NAMALWA (cell line): Measurements from ENCODE around the gene FRRS1.

Experiments
- DNase-seq: peaks from one replicate; pipeline ENCODE4 v3.0.0-alpha.2; 2015; ENCODE audit warnings: low spot score

Gene FRRS1

DNA sequence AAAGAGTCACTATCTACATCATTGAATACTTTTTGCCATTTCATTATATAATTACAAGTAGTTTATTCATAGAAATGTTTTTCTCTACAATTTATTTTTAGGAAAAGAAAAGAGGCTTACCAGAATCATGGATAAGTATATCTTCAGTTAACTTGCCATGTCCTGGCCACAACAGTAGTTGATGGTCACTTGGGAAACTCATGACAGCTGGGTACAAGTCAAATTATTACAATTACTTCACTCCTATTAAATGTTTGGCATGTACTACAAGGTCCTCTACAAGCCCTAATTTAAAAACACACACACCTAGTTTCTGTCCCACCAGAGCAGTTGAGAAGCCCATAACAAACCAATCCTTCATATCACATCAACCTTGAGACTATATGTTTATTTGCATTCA is 91.1 kb downstream of the FRRS1 start:
- DNase-seq, result no peak

- DNase-seq, result no peak
Measured at GRCh38 chr1:99674115-99675064, 92.0 kb downstream of the FRRS1 start.

GRCh38 chr1:99673315-99673714 is 93.1 kb downstream of the FRRS1 start:
- no peak for DNase-seq

GRCh38 chr1:99672530-99673213 is 93.8 kb downstream of the FRRS1 start:
- DNase-seq, result no peak

GRCh38 chr1:99672038-99672437 is 94.4 kb downstream of the FRRS1 start:
- DNase-seq, result no peak

DNA sequence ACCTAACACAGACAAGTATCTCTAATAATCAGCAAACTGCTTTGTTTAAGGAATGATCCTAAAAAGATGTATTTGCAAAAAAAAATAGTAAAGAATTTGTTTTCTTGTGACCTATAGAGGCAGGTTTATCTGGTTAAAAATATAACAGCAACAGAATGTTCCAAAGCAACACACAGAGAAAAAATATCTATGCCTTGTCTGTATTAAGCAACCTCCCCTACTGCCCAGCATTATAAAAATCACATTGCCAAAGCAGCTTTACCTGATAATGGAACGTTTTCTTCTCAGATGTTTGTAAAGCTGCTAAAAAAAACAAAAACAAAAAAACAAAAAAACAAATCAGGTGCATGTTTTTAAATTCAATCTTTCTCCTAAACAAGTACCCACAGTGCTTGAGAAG is 95.9 kb downstream of the FRRS1 start:
- no peak for DNase-seq

DNA sequence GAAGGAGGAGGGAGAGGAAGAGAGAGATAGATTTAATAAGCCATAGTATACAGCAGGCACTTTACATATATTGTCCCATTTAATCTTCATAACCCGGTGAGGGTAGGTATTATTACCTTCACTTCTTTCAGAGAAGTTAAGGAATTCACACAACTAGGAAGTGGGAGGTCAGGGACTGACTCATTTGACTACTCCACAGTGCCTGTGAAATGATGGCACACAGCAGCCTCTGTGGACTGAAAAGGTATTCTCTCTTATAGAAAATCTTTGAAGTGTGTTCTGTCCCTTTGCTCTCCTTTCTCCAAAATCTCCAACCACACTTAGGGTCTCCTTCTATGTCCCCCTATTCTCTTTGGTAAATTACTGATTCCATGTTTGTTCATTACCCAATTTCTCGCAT is 96.6 kb downstream of the FRRS1 start:
- no peak for DNase-seq

- DNase-seq, result no peak
Measured at GRCh38 chr1:99669376-99669775, 97.1 kb downstream of the FRRS1 start.

DNA sequence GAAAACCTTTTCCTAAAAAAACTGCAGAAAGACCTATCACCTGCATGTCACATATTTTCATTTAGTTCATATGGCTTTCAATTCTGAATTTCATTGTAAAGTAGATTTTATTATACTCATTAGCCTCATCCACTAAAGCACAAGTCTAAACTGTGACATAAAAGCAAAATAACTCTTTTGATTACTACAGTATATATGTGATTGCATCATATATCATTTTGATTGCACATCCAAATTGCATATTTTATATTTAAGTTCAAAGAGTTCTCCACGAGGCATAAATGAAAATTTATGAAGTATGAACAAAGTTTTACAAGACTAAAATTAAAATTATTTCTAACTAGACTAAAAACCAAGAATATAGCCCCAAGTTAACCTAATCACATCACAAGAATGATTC is 101.2 kb downstream of the FRRS1 start:
- no peak for DNase-seq

DNA sequence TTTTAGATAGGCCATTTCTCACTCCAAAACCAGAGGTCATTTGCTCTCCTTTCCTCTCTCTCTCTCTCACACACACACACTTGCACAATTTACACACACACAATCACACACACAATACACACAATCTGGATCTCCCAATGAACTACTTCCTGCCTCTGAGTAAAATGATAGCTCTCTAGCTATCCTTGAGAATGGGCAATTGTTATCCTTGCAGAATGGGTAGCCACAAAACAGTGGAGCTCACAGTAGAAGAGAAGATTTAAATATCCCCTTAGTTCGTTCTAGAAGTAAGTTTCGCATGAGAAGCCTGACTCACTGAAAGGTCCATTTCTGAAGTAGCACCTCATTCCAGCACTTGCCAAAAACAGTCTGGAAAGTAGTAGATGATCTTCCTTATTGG is 102.9 kb downstream of the FRRS1 start:
- no peak for DNase-seq

DNA sequence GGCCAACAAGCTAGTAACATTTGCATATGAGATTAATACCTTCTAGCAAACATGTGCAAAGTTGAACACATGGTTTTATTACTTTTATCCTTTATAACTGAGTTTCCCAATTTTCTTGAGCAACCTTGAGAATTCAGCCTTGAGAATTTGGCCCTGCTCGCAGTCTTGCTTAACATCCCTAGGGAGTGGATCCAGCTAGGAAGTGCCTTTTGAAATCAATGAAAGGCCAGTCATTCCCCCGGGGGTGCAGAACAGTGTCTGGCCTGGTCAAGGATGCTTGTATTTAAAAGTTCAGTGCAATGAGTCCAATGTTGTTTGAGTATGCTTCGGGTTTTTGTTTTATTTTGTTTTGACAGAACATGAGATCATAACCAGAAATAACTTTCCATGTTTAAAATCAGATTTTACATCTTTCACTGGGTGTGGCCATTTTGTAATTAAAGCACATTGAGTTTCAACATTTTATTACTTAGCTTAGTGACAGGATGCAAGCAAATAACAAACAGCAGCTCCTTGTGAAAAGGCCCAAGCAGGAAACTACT is 103.8 kb downstream of the FRRS1 start:
- DNase-seq, result no peak

DNA sequence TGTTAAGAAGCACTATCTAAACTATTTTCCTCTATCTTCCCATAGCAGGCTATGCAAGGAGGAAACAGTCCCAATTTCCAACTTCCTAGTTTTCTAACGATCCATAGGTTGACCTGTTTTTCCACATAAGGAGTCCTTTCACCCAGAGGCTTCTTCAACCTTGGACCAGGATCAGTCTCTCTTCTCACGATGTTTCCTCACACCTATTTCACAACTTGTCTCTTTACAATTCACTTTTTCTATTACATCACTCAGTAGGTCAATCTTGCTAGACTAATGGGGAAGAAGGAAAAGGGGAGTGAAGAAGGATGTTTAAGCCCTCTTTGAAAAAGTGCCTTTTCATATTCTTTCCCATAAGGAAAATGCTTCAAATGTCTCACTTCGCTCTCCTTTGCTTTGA is 104.7 kb downstream of the FRRS1 start:
- no peak for DNase-seq

DNA sequence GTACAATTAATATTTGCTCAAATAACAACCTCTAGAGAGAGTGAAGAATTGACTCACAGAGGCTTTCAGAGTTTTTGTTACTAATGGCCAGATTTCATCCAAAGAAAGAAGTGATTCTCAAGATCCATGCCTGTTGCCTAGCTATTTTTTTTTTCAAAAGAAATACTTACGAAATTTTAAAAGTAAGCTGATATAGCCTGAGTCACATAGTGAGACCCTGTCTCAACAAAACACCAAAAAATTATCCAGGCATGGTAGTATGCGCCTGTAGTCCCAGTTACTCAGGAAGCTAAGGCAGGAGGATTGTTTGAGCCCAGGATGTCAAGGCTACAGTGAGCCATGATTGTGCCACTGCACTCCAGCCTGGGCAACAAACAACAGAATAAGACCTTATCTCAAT is 105.9 kb downstream of the FRRS1 start:
- DNase-seq, result no peak

DNA sequence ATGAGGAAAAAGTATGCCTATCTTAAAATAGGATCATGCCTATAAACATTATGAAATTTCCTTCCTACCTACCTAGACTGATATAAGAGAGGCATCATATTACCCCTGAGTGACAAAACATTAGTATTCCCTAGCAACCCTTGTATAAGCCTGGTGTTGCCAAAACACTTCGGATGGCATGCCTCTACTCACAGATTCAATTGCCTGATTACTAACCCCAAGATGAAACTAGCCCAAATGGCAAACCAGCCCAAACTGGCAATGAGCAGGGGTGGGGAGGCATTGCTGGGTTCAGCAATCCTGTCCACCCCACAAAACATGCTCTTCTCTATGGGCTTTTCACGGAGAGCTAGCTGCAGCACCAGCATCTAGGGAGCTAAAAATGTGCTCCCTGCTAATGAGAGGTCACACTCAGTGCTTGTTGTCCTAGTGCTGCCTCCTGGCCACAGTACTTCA is 106.7 kb downstream of the FRRS1 start:
- DNase-seq, result no peak
